HS-5 (cell line): ENCODE measurements around the gene AMDHD1.

Experiments used
- DNase-seq: peaks from one replicate; pipeline ENCODE4 v3.0.0-alpha.2; 2012; ENCODE audit warnings: low read depth

Gene AMDHD1

GRCh38 chr12:95996034-95996658 is 53.0 kb downstream of the AMDHD1 start, which contains the start of gene HAL:
TSS of gene HAL (minus strand) at chr12:95996344. CDS start at chr12:95995910, 434 bp downstream.
- no peak for DNase-seq

GRCh38 chr12:95997276-95997675 is 54.1 kb downstream of the AMDHD1 start:
- DNase-seq = no peak

- no peak for DNase-seq
These were observed 54.9 kb downstream of the AMDHD1 start for GRCh38 chr12:95997911-95998510.

- DNase-seq = no peak
These were observed 55.6 kb downstream of the AMDHD1 start for GRCh38 chr12:95998611-95999286.

- DNase-seq = no peak
These were observed 56.4 kb downstream of the AMDHD1 start for GRCh38 chr12:95999484-95999883.

- no peak for DNase-seq
These were observed 57.7 kb downstream of the AMDHD1 start for GRCh38 chr12:96000858-96001257.

- no peak for DNase-seq
These were observed 63.6 kb downstream of the AMDHD1 start for GRCh38 chr12:96006727-96007126.

GRCh38 chr12:96007729-96008128 is 64.6 kb downstream of the AMDHD1 start:
- no peak for DNase-seq

GRCh38 chr12:96014943-96015599 is 71.9 kb downstream of the AMDHD1 start:
- DNase-seq = no peak

- DNase-seq = no peak
These were observed 72.5 kb downstream of the AMDHD1 start for GRCh38 chr12:96015672-96016071.
